Suppressor macrophage (primary cell): ENCODE measurements around the gene TARS3.

ENCODE experiments used
- DNase-seq, 4 experiments: peaks; one replicate each; pipeline ENCODE4 v3.0.0-alpha.2; 2020 to 2022

The TARS3 gene

DNA sequence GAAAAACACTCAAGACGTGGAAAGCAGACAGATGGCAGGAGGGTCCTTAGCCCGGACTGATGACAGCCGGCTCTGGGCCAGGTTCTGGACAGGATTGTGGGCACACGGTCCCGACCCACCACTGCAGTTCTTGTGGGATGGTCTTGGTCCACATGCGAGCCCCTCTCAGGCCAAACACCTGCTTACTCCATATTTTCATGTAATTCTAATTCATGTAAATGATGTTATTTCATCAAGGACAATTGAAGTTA is 104.7 kb downstream of the TARS3 start:
- no peak for DNase-seq

DNA sequence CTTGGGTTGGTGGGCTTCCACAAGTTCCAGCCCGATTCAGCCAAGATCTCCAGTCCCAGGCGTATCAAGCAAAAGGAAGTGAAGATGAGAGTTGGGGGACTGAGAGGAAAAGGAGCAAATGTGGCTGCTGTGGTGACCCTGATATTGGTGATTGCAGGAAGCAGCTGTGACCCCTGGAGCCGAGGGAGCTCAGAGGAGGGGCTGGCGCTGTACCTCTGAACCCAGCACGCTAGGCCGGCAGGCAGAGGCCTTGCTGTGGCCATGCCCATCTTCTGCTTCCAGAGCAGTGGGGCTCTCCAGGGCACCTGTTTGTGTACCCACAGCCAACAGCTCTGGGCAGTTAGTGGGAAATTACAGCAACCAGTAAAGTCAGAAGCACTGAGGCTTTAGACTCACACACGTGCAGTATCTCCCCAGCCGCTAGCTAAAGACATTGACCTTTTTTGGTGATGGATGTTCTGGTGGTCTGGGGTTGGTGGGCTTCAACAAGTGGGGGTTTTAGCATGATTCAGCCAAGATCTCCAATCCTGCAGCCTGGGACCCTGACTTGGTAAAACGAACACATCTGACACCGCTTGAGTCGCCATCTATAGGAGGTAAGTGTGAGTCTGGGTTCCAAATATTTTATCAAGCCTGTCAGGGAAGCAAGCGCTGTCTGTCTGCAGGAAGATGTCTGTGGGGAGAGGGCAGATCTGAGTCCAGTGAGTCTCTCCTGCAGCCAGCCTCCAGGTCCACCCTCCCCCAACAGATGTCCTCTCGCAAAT is 105.2 kb downstream of the TARS3 start:
- no peak for DNase-seq

DNA sequence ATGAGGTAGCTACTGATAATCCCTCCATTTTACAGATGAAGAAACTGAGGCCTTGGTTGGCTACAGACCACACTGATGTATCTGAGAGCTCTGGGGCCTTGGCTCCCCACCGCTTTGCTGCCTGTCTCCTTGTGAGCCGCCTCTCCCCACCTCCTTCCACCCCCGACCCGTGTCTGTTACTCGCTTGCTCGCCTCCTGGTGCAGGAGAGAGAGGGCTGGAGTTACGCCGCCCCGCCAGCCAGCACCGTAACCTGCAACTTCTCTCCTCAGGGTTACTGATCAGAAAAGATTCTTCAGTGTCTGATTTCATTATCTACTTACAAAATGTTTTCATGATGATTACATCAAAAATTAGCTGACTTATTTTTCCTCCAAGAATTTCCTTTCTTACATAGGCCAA is 106.2 kb downstream of the TARS3 start:
- no peak for DNase-seq

DNA sequence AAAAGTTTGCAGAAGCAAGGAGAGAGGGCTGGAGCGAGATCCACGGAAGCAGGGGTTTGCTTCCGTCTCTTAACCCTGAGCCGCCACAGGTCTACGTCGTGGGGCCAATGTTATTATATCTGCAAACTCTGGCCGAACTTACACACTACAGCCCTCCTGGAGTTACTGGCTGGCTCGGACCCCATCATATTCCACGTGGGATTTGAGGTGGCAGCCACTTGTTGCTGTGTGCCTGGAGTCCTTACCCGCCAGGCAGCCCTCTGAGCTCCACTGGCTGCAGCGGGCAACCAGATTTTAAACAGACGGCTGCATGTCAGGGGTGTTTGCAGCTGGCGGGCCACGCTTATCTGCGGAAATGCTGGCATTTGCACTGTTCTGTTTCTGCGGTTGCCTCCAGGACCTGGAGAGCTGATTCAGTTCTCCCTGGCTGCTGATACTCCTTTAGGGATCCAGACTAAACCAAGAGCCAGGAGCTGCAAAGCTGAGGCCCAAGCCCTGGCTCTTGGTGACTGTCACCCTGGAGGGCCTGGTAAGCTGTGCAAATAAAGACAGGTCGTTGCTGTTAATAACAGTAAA is 106.8 kb downstream of the TARS3 start:
- no peak for DNase-seq

DNA sequence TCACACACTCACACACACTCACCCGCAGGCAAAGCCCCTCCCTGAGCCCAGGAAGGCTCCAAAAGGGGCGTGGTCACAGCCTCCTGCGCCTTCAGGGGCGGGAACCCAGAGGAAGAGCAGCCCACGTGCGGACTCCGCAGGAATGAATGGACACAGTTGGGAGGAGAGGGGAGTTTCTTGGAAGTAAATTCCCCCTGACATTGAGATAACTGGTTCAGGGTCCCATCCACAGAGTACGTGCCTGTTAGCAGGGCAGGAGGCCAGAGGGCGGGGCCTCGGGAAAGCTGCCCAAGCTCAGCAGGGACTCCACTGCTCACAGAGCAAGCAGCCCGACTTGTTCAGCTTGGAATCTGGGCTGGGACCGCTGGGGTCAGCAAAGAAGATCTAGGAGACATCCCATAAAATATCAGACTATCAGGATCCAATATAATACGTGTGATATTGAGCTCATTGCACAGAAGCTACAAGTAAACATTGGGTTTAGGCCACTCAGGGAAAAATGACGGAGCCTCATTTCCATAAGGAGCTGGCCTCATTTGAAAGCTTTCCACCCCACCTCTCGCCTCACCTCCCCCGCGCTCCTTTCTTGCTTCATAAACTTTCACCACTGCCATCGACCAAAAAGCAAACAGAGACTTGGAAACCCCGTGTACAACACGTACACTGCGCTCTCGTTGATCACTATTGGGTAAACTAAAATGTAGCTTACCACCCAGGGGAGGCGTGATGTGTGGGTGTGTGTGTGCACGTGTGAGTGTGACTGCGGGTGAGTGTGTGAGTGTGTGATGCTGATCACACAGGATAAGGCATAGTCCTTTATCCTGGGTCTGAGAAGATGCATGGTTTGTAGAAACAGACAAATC is 108.1 kb downstream of the TARS3 start:
- no peak for DNase-seq

DNA sequence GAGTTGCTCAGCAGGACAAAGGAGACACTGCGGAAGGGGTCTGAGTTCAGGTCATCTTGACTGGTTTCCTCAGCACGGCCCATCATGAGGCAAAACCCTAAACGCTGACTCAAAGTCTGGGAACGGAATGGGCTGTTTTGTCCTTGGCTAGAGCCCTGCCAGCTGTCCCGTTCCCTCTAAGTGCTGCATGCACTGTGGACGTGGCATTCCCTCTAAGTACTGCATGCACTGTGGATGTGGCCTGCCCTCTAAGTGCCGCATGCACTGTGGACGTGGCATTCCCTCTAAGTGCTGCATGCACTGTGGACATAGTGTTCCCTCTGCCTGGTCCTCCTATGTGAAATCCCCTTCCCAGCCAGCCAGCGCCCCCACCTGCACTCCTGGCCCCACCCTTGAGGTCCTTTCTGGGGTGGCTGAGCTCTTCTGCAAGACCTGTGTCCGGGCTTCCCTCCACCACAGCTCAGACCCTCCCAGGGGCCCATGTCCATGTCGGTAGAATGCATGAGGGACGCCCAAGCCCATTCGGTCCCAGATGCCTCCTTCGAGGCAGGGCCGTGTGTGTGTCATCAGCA is 108.8 kb downstream of the TARS3 start:
- no peak for DNase-seq

DNA sequence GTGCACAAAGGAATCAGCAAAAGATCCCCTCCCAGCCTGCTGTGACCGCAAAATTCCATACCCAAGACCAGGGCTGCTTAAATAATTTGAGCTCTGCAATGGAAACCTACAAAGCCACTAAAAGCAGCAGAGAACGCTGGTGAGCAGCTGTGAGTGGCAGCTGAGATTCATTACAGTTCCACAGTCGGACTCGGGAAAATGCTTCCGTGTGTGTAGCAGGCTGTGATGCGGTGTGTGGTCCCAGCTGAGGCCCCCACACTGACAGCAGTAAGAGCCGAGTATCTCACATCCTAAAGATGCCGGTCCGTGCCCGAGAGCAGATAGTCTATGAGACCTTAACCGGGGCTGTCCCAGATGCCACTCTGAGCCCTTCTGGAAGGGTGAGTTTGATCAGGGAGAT is 109.5 kb downstream of the TARS3 start:
- DNase-seq = no peak

DNA sequence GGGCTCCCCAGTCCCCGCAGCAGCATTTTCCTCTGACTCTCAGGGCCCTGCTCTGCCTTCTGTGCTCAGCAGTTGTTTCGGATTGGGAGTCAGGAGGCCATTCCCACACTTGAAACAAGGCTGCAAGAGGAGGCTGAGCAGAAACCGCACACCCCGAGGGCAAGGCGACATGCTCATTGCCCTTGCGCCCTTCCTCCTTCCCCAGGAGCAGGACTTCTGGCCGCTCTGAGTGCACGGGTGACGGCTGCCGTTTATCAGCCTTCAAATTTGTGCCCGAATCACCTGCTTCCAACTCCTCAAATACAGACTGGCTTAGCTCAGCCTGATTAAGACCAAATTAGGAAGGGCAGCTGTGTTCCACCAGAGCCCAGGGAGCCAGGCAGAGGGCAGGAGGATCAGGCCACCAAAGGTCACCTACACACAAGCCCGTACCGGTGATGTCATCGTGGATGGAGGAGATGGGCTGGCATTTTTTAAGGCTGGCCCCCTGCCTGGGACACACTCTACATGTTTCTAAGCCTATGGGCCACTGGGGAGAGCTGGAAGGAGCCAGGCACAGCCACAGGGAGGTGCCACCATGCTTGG is 110.2 kb downstream of the TARS3 start:
- no peak for DNase-seq

DNA sequence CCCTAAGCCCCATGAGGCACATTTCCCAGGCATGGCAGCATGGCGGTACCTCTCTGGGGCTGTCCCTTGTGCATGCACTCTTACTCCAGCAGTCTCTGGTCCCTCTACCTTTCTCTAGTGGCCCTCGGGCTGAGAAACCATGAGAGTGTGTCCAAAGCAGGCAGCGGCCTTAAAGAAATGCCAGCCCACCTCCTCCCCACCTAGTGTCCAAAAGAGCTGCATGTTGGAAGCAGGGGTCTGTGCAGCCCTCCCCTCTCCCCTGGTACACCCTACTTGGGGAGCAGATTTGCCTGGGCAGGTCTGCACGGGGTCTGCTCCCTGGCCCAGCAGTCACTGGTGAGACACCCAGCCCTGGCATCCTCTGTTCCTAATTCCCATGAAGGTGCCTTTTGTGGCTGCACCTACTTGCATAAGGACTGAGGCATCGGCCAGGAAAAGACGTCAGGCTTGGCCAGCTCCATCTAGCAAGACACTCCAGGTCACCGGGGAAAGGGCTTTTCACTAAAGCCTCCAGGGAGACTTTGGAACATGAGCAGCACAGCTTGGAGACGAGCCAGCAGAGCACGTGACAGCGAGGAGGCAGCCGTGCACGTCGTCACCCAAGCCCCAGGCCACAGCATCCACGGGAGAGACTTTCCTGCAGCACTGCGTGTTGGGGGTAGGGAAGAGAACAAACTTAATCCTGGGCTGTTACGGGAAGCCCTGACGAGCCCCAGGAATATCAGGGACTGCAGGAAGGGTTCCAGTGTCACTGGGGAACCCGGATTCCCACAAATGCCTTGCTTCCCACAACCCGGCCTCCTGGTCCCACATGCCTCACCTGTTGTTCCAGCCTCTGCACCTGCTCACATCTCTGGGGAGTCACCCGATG is 110.9 kb downstream of the TARS3 start:
- no peak for DNase-seq

DNA sequence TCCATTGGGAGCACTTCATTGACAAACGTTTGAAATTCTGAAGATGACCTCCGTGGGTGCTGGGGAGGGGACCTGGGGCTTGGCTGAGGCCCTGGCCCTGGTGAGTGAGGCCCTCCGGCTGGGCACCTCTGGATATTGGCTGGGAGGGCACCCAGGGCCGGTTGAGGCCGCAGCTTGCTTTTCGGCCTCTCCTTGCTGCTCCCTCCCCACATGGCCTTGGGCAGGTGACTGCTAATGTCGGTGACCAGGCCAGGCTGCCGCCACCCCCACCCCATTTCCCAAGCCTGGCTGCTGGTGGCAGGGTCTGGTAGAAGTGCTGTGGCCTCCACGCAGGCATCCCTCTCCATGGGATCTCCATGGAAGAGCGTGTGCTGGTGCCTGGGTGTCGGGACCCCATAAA is 111.6 kb downstream of the TARS3 start:
- DNase-seq = no peak

DNA sequence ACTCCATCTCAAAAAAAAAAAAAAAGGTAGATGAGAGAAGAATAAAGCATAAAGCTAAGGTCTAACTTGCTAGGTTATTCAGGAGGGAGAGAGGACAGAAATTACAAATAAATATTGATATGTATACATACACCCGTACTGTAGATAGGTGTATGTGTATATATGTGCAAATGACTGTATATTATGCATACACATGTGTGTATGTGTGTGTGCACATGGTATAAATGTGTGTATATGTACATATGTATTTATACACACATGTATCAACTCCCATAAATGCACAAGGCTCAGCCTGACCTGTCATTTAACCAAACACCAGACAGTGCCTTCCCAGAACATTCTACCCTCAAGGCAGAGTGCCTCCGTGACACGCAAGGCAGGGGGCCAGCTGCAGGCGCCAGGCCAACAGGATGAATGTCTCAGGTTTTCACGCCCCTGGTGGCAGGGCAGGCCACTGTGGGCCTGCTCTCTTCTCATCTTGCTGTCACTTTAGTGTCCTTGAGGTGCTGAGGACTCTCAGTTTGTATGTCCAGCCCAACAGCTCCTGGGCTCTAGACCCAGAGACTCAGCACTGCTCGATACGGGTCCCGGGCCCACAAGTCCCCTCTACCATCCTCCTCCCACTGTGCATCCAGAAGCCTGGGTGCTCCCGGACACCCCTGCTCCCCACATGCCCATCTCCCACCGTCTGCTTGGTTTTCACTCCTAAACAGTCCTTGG is 112.5 kb downstream of the TARS3 start:
- DNase-seq = no peak

DNA sequence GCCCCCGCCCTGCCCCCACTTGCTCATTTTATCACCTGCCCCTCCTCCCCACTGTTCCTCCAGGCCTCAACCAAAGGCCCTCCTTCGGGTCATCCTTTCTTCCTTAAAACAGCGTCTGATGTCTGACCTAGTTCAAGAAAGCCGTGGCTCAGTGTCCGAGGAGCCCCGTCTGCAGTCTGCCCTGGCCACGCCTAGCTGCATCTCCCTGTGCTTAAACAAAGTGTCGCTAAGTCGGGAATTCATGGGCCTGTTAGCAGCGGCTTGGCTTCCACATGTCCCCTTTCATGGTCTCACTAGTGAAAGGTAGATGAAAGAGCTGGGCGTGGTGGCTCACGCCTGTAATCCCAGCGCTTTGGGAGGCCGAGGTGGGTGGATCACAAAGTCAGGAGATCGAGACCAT is 113.3 kb downstream of the TARS3 start:
- DNase-seq = no peak

DNA sequence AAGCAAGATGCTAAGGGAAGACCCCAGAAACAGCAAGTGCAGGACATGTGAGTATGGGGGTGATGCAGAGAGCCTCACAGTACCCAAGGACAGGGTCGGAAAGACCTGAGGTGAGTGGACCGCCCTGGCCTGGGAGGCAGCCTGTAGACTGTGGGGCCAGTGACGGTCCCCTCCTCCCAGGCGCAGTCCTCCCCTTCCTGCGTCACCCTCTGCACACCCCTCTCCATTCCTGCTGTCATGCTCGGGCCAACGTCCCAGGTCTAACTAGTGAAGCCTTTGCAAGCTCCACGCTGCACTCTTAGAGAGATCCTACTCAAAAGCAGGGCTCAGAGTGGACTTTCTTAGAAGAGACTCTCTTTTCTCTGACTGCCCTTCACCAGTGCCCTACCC is 113.7 kb downstream of the TARS3 start:
- no peak for DNase-seq

DNA sequence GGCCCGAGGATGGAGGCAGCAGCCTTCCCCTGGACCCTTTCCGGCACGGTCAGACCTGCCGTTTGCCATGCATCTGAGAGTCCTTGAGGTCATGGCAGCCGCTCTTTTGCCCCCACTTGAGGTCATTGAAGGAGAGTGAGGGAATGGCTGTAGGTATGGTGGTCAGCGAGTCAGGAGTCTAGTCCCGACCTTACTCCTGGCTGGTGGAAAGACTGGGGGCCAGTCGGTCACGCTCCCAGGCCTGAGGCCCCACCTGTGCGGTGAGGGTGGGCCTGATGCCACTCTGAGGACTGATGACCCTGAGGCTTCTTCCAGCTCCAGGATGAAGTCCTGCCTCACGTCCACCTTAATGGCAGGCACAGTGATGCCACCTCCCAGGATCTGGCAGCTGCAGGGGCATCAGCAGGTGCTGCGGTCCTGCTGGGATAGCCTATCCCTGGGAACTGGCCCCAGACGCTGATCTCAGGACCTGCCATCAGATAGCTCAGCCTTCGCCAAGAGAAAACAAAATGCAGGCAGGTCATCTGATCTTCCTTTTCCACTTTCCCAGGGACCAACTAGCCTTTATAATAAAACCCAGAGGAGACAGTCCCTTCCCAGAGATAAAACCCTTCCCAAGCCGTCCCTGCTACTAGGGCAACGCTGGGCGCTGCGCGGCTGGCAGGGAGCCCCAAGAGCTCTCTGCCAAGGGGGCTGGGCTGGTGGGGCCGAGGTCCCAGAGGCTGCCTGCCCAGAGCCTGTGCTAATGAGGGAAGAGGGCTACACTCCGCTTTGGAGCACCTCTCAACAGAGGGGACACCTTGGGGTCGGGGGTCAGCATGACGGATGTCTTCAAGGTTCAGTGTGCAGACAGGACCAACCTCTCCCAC is 114.3 kb downstream of the TARS3 start:
- no peak for DNase-seq

DNA sequence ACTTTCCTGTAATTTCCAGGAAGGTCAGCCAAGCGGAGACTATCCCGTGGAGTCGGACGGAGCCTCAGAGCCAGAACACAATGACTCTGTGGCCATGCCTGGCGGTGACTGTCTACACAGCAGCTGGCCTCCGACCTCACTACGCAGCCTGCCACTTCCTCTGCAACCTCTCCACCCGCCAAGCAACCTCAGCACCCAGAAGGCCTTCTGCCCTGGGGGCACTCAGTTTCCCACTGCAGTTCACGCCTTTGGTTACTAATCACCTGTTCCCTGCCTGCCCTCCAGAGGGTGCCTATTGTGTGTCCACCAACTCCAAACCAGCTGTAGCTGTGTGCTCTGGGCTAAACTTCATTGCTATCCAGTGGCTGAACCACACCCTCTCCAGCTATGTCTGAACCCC is 116.1 kb downstream of the TARS3 start:
- DNase-seq = no peak

DNA sequence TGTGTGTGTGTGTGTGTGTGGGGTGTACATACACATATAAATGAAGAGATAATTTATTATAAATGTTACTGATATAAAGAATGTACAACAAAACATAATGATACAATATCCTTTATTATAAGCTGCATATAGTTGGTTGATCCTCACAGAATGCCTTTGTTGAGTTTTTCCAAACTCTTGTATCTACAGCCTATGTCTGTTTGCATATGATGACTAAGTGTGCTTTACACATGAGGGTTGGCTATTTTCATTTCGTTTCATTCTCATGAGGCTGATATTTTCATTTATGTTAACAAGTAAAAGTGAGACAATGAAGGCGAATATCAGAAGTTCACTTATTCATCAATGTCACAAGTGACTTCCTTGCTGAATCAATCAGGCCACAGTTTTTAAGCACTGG is 117.2 kb downstream of the TARS3 start:
- no peak for DNase-seq

DNA sequence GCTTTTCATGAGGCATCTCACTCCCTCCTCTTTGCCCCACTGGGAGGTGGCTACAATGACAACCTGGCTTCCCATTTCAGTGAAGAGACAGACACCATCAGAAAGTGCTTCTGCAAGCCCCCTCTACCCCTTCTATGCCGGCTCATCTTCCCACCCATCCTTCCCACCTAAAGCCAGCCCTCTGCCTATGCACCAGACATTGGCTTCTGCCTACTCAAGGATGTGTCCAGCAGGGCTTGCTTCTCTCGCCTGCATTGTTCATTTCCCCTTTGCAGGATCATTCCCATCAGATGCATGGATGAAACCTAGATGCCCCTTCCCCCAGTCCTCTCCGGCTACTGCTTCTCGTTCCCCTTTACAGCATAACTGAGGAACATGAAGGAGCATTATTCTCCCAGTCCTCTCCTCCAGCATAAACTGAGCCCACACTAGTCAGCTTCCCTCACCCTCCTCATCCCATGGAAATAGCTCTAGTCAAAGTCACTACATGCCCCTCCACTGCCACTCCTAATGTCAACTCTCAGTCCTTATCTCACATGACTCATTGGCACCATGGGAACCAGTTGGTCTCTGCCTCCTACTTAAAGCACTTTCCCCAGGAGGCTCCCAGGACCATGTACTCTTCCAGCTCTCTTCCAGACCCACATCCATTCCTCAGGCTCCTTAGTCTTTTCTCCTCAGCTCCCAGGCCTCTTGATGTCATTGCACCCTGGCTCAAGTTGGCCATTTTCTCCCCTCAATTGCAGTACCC is 120.0 kb downstream of the TARS3 start:
- no peak for DNase-seq
